Measurements from ENCODE around the gene ADAMTS18.

Gene ADAMTS18

DNA sequence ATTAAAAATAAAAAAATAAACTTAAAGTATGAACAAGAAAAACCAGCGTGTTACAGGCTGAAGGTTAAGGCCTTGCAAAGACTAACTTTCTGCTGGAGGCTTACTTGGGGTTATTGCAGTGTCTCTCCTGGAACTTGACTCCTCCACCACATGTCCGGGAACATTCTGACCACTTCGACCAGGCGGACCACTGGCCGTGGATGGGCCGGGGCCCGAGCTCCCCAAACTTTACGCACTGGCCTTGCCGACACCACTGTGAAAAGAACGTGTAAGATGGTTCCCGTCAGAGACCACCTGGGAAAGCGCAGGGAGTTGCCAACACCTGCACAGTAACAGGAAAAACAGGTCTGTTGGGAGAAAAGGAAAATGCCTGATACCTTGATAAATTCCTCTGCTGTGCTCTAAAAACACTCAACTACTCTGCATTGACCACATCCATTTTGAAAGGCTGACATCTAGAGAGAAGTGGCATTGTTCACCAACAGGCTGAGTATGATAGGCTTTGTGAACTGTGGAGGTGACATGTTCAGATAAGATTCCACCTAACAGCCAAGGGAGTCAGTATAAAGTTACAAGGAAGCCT is 99.1 kb downstream of the ADAMTS18 start:
- Histone ChIP-seq H3K4me2 (ENCODE audit: low read length) (no peak overlapping the region), H3K36me3 (replicated peaks; ENCODE audit: low read depth, low read length) (no peaks in the 10 kb centered on the region), H3K9ac (ENCODE audit: low read length) (no peak overlapping the region), H3K9me3 (ENCODE audit: insufficient read depth, low read length) (no peaks in the 10 kb centered on the region), H3K79me2 (ENCODE audit: low read length) (no peaks in the 10 kb centered on the region), H2AFZ (ENCODE audit: low read depth, low read length) (no peak overlapping the region), H3K27me3 (ENCODE audit: low read depth, low read length) (0 out of 2 replicates have a peak, but pooled peaks cover 7% of the 10 kb centered on the region), H4K20me1 (ENCODE audit: insufficient read depth, low read length) (no peaks in the 10 kb centered on the region), H3K4me1 (ENCODE audit: low read length) (no peaks in the 10 kb centered on the region), H3K27ac (ENCODE audit: low read length) (no peak overlapping the region), H3K4me3 (ENCODE audit: low read length) (no peak overlapping the region)
- no peak for TF ChIP-seq EZH2phosphoT487 (IDR thresholded peaks at IDR 0.05; ENCODE audit: low read depth)
- TF ChIP-seq, protein P1, sequence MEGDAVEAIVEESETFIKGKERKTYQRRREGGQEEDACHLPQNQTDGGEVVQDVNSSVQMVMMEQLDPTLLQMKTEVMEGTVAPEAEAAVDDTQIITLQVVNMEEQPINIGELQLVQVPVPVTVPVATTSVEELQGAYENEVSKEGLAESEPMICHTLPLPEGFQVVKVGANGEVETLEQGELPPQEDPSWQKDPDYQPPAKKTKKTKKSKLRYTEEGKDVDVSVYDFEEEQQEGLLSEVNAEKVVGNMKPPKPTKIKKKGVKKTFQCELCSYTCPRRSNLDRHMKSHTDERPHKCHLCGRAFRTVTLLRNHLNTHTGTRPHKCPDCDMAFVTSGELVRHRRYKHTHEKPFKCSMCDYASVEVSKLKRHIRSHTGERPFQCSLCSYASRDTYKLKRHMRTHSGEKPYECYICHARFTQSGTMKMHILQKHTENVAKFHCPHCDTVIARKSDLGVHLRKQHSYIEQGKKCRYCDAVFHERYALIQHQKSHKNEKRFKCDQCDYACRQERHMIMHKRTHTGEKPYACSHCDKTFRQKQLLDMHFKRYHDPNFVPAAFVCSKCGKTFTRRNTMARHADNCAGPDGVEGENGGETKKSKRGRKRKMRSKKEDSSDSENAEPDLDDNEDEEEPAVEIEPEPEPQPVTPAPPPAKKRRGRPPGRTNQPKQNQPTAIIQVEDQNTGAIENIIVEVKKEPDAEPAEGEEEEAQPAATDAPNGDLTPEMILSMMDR (IDR thresholded peaks at IDR 0.05; ENCODE audit: low read depth, low read length), result no peak

DNA sequence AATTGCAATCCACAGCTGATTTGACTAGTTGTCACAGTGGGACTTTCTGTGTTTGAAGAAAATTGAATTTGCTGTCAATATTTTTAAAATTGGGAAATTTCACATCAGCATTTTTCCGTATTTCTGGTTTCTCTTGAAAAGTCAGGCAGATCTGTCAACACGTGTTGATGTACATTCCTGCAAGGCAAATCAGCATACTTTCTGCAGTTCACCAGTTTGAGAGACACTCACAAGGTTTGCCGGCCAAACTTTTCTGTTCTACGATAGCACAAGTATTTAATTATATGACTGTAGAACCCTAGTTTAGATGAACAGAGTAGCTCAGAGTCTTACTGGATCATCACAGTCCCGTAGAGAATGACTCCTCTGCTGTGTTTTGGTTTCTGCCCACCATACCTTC is 102.0 kb downstream of the ADAMTS18 start:
- Histone ChIP-seq H3K4me3 (ENCODE audit: low read length) (no peak overlapping the region), H3K27ac (ENCODE audit: low read length) (no peak overlapping the region), H2AFZ (ENCODE audit: low read depth, low read length) (no peak overlapping the region), H3K36me3 (replicated peaks; ENCODE audit: low read depth, low read length) (no peaks in the 10 kb centered on the region), H3K9me3 (ENCODE audit: insufficient read depth, low read length) (no peaks in the 10 kb centered on the region), H3K79me2 (ENCODE audit: low read length) (no peaks in the 10 kb centered on the region), H3K27me3 (ENCODE audit: low read depth, low read length) (0 out of 2 replicates have a peak, but pooled peaks cover 7% of the 10 kb centered on the region), H4K20me1 (ENCODE audit: insufficient read depth, low read length) (no peaks in the 10 kb centered on the region), H3K9ac (ENCODE audit: low read length) (no peak overlapping the region), H3K4me2 (ENCODE audit: low read length) (no peak overlapping the region), H3K4me1 (ENCODE audit: low read length) (peaks cover 14% of the 10 kb centered on the region)
- no peak for TF ChIP-seq EZH2phosphoT487 (IDR thresholded peaks at IDR 0.05; ENCODE audit: low read depth)
- TF ChIP-seq, protein P1 (IDR thresholded peaks at IDR 0.05; ENCODE audit: low read depth, low read length), result no peak

DNA sequence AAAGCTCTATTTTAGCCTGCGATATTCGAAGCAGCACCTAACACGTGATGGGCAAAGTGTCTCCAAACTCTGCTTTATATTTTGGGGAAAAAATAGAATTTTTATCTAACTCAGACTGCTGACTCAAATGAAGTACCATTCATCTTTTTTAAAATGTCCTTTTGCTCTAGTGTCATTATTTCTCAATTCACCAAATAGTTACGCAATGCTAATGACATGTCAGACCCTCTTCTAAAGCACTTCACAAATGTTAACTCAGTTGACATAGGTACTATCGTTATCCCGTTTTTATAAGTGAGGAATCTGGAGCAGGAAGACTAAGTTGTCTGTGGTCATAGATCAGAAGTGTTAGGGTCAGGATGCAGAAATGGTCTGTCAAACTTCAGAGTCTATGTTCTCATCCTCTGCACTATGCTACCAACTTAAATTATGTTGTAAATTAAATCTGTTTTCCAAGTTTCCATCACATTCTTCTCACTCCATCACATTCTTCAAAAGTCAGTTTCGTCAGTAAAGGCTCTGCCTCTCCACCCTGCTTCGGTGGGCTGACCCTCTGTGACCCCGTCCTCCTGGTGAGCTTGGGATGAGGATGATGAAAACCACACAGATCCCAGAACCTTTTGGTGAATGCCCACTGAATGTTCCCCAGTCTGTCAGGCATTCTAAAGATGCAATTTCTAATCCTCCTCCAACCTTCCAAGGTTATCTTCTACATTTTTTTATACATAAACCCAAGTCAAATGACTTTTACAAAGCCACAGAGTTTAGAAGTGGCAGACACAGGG is 102.8 kb downstream of the ADAMTS18 start:
- no peaks in the 10 kb centered on the region for H3K79me2 ChIP-seq (ENCODE audit: low read length)
- H3K4me1 ChIP-seq (ENCODE audit: low read length), result peaks cover 20% of the 10 kb centered on the region
- TF ChIP-seq EZH2phosphoT487 (IDR thresholded peaks at IDR 0.05; ENCODE audit: low read depth), result no peak
- TF ChIP-seq, protein P1 (IDR thresholded peaks at IDR 0.05; ENCODE audit: low read depth, low read length), result no peak
- no peaks in the 10 kb centered on the region for H3K9me3 ChIP-seq (ENCODE audit: insufficient read depth, low read length)
- no peaks in the 10 kb centered on the region for H4K20me1 ChIP-seq (ENCODE audit: insufficient read depth, low read length)
- no peak overlapping the region for H3K4me3 ChIP-seq (ENCODE audit: low read length)
- no peak overlapping the region for H3K9ac ChIP-seq (ENCODE audit: low read length)
- H3K27ac ChIP-seq (ENCODE audit: low read length), result no peak overlapping the region
- H3K36me3 ChIP-seq (replicated peaks; ENCODE audit: low read depth, low read length), result no peaks in the 10 kb centered on the region
- H3K4me2 ChIP-seq (ENCODE audit: low read length), result no peak overlapping the region
- H3K27me3 ChIP-seq (ENCODE audit: low read depth, low read length), result 0 out of 2 replicates have a peak, but pooled peaks cover 7% of the 10 kb centered on the region
- H2AFZ ChIP-seq (ENCODE audit: low read depth, low read length), result no peak overlapping the region

DNA sequence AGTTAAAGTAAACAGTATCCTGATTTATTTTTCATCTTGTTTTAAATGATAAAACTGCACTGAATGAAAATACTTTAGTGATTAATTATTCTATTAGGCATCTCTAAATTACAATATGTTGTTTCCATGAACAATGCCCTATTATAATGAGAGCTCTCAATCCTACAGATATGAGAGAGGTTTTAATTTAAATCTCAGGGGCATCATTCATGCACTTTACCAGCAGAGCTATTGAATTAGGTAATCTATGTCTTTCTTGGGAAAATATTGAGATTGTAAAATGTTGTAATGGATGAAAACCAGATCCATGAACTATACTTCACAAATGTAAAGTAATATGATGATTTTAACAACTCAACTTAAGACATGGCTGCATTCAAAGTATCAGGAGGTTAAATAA is 103.8 kb downstream of the ADAMTS18 start:
- H3K36me3 ChIP-seq (replicated peaks; ENCODE audit: low read depth, low read length), result no peaks in the 10 kb centered on the region
- H3K4me3 ChIP-seq (ENCODE audit: low read length), result no peak overlapping the region
- H2AFZ ChIP-seq (ENCODE audit: low read depth, low read length), result no peak overlapping the region
- no peak overlapping the region for H3K9ac ChIP-seq (ENCODE audit: low read length)
- H4K20me1 ChIP-seq (ENCODE audit: insufficient read depth, low read length), result no peaks in the 10 kb centered on the region
- H3K4me2 ChIP-seq (ENCODE audit: low read length), result no peak overlapping the region
- no peak overlapping the region for H3K27ac ChIP-seq (ENCODE audit: low read length)
- 0 out of 2 replicates have a peak, but pooled peaks cover 7% of the 10 kb centered on the region for H3K27me3 ChIP-seq (ENCODE audit: low read depth, low read length)
- no peaks in the 10 kb centered on the region for H3K9me3 ChIP-seq (ENCODE audit: insufficient read depth, low read length)
- H3K4me1 ChIP-seq (ENCODE audit: low read length), result peaks cover 20% of the 10 kb centered on the region
- no peak for TF ChIP-seq EZH2phosphoT487 (IDR thresholded peaks at IDR 0.05; ENCODE audit: low read depth)
- TF ChIP-seq, protein P1 (IDR thresholded peaks at IDR 0.05; ENCODE audit: low read depth, low read length), result no peak
- H3K79me2 ChIP-seq (ENCODE audit: low read length), result no peaks in the 10 kb centered on the region
